ENCODE data around the gene RHEBL1.
A peak's percentile ranks its signal among the peaks of the same experiment; 100 is the strongest.

The RHEBL1 gene

DNA sequence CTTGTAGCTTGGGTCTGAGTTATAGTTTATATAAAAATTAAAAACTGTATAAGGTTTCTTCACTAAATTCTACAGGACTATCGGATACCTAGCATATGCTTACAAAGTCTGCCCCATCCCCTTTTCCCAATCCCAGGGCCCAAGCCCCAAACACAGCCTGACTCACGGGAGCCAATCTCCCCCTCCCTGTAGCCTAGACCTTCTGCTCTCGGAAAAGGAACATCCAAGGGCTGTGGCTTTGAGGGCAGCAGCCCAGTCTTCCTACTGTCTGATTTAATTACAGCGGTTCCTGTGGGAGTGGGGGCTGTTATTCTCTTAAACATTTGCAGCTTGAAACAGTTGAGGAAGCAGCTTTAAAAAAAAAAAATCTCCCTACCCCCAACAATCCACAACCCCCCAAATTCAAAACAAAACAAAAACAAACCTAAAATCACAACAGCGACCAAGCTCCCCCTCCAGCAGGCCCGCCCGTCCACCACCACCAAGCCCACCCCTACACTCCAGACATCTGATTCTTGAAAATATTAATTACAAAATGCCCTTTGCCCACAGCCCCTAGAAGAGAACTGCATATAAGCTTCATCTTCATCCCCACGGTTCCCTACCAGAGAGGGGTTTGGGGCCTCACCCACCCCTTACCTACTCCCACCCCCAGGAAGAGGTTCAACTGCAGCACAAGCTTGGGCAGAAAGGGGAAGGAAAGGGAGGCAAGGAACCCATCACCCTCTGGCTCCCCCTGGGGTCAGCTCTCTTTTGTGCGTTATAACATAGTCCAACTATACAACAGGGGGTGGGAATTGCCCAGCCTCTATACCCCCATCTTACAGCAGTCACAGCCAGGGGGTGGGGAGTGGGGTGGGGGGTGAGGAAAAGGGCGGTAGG, 50.1 kb downstream of the RHEBL1 start:
- DNase-seq (ENCODE audit: low read depth): no peak

- no peak for DNase-seq (ENCODE audit: low read depth)
These were observed 50.7 kb downstream of the RHEBL1 start for GRCh38 chr12:49019120-49019430.

- DNase-seq (ENCODE audit: low read depth): peak; percentile 94
These were observed 51.3 kb downstream of the RHEBL1 start, which contains the start of gene PRKAG1 for GRCh38 chr12:49018261-49019119. Gene PRKAG1, minus strand, starts transcription at chr12:49018776. Its CDS starts 36 bp downstream, at chr12:49018740.

DNA sequence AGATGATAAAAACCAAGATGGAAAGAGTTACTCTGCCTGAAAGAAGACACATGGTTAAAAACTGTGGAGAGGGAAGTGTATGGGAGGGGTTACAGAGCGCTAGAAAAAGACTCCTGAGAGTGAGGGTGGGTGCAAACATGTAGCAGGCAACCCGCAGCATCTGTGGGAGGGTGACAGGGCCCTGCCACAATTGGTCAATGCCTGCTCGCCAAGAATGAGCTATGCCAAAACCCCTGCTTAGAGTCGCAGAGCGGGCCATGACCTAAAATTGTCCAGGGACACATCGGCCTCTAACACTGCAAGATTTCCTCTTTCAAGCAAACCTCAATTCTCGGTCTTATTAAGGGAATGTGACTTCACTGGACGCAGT, 51.9 kb downstream of the RHEBL1 start:
- DNase-seq (ENCODE audit: low read depth): no peak

DNA sequence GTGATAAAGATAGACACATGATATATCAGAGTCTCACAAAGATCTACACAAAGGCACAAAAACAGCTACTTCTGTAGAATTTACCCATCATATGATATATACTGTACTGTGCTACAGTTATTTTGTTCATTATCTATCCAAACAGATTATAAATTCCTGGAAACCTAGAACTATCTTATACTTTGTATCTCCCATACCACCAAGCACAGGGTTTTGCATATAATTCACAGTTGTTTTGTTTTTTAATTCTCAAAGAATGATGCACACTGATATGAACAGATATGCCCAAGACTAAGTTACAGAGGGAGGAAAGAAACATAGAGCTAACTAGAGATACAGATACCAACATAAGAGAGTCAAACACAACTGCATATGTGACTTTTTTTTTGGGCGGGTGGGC, 54.6 kb downstream of the RHEBL1 start:
- no peak for DNase-seq (ENCODE audit: low read depth)

Measured in stimulated activated CD8-positive, alpha-beta memory T cell treated with anti-CD3 and anti-CD28 coated beads, Interleukin-12 subunit alpha, Interleukin-12 subunit beta, amount 100 ng/mL, for 1 hour (primary cell).